Activated CD4-positive, alpha-beta T cell treated with anti-CD3 and anti-CD28 coated beads for 1 hour (primary cell): Measurements from ENCODE around the gene CUX1.
"Not testable (repeated sequence)": the region's sequence is repeated elsewhere in the genome, so short reads cannot be mapped to it uniquely, and the experiment has no call there.

Source experiments
- DNase-seq: peaks from one replicate; pipeline ENCODE4 v3.0.0-alpha.2; 2020

The CUX1 gene

DNA sequence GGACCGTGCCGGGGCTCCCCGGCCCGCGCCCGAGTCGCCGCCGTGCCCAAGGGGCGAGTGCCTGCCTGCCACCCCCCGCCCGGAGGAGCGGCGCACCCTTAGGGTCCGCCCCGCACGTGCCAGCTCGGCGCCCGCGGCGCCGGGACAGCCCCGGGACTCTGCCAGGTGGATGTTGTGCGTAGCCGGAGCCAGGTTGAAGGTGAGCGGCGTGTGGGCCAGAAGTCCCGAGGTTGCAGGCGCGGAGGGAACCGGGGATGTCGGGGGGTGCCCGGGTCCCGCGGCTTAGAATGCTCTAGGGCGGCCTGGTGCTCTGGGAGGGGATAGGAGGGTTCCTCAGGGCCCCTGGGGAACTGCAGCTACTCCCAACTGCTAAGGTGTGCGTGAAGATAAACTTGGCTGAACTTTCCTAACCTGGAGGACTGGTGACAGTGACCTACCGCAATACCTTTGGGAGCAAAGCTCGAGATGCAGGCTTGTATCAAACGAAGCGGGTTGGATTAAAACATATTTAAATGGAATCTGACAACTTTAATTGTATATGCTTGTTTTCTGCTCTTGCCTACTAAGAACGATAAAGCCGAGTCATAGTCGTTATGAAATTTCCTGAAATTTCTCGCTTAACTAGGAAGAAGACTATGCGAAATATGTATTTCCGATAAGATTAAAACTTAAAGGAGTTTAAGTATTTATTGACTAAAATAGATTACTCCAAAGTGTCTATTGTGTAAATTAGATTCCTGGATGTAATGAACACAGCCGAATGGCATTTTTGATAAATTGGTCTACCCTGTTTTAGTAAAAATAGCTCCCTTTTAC is at the start of gene CUX1:
TSS of gene CUX1 (plus strand) at position 156 of the 816 bp plus-strand sequence. CDS start at position 170, 14 bp downstream.
- DNase-seq = no peak

DNA sequence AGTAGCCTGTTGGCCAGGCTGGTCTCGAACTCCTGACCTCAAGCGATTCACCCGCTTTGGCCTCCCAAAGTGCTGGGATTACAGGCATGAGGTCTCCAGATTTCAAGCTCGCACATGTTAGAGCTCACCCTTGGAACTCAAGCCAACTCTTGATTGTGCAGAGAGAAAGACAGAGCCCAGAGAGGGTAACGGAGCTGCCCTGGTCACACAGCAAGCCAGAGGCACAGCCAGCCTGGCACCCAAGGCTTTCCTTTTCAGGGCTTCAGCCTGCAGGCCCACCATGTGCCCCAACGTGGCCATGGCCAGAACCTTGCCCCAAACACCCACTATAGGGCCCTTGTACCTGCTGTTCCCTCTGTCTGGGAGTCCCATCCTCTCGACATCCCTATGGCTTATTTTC is 49.1 kb upstream of the CUX1 start:
- no peak for DNase-seq

DNA sequence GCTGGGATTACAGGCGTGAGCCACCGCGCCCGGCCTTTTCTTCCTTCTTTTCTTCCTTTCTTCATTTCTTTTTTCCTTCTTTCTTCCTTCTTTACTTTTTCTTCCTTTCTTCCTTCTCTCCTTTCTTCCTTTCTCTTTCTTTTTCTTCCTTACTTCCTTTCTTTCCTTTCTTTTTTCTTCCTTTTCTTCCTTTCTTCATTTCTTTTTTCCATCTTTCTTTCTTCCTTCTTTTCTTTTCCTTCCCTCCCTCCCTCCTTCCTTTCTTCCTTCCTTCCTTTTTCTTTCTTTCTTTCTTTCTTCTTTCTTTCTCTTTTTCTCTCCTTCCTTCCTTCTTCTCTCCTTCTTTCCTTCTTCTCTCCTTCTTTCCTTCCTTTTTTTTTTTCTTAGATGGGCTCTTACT is 47.0 kb upstream of the CUX1 start:
- no peak for DNase-seq

DNA sequence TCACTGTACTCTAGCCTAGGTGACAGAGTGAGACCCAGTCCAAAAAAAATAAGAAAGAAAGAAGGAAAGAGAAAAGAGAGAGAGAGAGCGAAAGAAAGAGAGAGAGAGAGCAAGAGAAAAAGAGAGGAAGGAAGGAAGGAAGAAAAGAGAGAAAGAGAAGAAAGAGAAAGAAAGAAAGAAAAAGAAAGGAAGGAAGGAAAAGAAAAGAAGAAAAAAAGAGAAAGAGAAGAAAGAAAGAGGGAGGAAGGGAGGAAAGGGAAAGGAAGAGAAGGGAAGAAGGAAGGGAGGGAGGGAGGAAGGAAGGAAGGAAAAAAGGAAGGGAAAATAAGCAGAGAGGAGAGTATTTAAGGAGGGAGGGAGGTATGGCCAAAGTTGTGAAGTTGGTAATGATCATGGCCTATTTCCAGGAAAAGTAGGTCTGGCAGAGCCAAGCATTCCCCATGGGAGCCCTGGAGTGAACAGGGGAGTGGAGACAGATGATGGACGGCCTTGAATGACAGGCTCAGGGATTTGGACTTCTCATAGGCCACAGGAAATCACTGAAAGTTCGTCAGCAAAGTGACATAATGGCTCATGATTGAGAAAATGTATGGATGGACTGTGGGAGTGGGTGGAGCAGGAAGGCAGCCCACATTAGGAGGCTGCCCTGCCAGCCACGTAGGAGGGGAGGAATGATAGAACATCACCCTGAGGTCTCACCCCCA is 44.8 kb upstream of the CUX1 start:
- DNase-seq = no peak

DNA sequence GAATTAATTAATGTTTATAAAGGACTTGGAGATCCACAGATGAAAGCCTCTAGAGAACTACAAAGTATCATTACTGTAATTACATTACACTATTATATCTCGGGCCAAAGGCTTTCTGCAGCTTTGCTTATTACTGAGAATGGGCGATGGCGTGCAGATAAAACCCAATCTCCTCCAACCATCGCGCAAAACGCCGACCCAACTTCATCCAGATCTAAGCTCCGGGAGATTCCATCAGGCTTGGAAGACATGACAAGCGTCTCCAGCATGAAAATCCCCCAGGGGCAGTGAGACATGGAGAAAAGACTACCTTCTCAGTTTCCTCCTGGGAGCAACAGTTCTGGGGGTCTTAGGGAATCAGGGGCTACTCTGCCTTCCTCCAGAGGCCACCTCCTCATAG is 42.2 kb upstream of the CUX1 start:
- DNase-seq = no peak

- DNase-seq = no peak
Measured at GRCh38 chr7:101778026-101778580, 39.3 kb upstream of the CUX1 start.

- no peak for DNase-seq
Measured at GRCh38 chr7:101779267-101779666, 38.2 kb upstream of the CUX1 start.

DNA sequence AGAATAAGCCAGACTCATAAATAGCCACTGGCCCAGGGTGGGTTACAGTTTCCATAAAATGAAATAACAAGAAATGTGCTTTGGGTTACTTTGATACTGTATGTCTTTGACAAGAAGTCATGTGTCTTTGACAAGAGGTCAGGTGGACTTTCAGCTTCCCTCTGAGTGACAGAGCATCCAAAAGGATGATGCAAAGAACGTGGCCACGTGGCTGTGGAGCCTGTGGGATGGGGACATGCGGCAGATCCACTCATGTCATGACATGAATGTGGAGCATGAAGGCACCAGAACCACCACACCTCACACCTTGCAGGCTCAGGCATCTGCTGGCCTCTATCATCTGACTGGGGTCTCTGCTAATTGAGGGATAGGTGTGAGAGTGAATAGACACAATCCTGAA is 37.1 kb upstream of the CUX1 start:
- DNase-seq = no peak

GRCh38 chr7:101781439-101781838 is 36.0 kb upstream of the CUX1 start:
- no peak for DNase-seq

DNA sequence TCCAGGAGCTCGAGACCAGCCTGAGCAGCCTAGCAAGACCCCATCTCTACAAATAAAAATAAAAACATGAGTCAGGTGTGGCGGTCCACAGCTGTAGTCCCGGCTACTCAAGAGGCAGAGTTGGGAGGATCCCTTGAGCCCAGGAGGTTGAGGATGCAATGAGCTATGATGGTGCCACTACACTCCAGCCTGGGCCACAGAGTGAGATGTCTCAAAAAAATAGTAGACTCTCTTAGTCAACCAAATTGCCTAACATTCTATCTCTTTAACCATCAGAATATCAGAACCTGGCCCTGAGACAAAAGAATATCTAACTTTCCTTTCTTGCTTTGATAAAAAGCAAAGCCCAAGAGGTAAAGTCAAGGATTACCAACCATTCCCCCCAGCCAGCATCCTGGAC is 35.0 kb upstream of the CUX1 start:
- no peak for DNase-seq

- DNase-seq = no peak
Measured at GRCh38 chr7:101782896-101783295, 34.5 kb upstream of the CUX1 start.

DNA sequence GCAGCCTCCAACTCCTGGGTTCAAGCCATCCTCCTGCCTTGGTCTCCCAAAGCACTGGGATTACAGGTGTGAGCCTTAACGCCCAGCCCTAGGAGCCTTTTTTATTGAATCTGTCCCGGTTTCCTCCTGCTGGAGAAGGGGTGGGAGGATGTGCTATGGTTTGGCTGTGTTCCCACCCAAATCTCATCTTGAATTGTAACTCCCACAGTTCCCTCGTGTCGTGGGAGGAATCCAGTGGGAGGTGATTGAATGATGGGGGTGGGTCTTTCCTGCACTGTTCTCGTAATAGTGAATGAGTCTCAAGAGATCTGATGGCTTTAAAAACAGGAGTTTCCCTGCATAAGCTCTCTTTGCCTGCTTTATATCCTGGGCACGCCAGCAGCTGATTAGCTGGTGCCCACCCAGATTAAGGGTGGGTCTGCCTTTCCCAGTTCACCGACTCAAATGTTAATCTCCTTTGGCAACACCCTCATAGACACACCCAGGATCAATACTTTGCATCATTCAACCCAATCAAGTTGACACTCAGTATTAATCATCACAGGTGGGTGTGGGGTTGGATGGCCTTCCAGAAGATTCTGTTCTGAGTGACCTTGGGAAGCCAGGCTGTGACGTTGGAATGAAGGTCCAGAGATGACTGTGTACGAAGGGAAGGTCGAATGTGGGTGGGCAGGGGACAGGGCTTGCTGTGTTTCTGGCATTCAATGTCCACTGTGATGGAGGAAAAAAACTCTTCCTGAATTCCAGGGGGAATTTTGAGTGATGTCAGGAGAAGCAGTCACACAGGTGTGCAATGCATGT is 33.8 kb upstream of the CUX1 start:
- no peak for DNase-seq

DNA sequence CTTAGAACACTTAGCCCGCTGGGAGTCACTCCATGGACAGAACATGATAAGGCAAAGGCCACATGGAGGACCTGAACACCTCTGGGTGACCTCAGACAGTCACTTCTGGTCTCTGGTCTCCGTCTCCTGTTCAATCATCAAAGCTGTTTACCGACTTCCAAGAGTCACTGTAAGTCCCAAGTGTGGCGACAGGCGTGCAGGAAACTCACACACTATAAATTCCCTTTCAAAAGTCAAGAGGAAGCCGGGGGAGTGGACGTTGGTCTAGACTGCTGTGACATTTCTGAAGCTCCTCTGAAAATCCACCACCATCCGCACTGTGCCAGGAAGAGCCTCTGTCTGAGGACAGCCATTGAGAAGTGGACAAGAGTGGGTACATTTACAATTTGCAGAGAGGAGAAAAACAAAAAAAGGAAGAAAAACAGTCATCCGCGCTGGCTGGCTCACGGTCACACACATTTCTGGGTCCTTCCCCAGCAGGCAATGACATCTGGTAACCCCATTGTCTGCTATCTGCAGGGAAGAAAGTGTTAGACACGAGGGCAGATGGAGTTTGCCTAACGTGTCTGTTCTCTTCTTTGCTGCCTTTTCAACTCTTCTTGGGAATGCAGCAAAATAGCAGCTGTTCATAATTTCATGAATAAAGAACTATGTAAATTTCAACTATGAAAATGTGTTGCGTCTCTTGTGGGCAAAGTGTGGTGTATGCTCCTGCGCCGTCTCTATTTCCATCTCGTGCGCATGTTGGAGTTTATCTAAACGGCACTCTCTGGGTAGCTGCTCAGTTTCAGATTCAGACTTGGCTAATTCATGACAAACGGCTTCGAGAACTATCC is 32.9 kb upstream of the CUX1 start:
- no peak for DNase-seq

DNA sequence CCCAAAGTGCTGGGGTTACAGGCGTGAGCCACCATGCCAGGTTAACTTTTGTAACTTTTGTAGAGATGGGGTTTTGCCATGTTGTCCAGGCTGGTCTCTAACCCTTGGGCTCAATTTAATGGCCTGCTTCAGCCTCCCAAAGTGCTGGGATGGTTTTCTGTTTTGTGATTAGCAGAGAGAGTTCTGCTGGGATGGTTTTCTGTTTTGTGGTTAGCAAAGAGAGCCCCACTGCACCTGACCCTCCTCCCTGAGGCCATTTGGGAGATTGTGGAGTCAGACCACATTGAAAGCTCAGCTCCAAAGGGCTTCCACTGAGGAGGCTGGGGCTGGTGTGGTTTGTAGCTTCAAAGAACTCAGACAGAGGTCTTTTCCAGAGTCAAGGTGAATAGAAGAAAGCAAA is 29.6 kb upstream of the CUX1 start:
- no peak for DNase-seq

DNA sequence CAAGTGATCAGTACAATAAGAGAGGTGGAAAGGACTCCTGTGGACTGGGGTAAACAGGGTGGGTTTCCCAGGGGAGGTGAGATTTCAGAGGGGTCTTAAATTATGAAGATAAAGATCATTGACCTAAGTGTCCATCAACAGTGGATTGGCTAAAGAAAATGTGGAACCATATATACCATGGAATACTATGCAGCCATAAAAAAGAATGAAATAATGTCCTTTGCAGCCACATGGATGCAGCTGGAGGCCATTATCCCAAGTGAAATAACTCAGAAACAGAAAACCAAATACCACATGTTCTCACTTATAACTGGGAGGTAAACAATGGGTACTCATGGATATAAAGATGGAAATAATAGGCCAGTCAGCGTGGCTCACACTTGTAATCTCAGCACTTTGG is 28.9 kb upstream of the CUX1 start:
- DNase-seq = no peak

GRCh38 chr7:101790566-101791293 is 26.7 kb upstream of the CUX1 start:
- no peak for DNase-seq

- DNase-seq = no peak
Measured at GRCh38 chr7:101792051-101792681, 25.3 kb upstream of the CUX1 start.

DNA sequence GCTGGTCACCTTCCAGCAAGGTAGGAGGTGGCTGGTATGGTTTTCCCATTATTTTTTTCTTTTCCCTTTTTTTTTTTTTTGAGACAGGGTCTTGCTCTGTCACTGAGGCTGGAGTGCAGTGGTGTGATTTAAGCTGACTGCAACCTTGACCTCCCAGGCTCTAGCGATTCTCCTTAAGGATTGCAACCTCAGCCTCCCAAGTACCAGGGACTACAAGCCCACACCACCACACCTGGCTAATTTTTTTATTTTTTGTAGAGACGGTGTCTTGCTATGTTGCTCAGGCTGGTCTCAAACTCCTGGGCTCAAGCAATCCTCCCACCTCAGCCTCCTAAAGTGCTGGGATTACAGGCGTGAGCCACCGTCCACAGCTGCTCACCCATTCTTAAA is 24.7 kb upstream of the CUX1 start:
- not testable (repeated sequence) for DNase-seq

DNA sequence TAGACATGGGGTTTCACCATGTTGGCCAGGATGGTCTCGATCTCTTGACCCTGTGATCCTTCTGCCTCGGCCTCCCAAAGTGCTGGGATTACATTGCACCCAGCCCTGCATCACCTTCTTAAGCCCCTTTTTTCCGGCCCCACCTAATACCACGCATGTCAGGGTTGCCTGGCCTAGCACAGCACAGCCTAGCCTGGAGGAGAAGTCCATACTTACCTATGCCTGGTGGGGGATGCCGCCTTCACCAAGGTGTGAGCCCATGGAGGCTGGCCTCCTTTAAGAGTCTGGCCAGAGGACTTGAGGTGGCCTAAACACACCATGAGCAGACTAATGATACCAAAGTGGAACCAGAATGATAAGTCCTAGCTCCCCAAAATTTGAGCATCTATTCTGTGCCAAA is 22.0 kb upstream of the CUX1 start:
- DNase-seq = no peak

DNA sequence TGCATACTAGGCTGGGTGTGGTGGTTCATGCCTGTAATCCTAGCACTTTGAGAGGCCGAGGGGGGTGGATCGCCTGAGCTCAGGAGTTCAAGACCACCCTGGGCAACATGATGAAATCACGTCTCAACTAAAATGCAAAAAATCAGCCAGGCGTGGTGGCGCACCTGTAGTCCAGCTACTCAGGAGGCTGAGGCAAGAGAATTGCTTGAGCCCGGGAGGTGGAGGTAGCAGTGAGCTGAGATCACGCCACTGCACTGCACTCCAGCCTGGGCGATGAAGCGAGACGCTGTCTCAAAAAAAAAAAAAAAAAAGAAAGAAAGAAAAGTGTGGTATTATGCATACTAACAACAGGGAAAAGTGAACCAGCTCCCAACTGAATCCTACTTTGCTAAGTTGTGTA is 19.3 kb upstream of the CUX1 start:
- not testable (repeated sequence) for DNase-seq
